ES-I3 (cell line): ENCODE results near the gene SLC27A4.

Source experiments
- H3K36me3 ChIP-seq: 2 replicates; pipeline ENCODE4 v1.6.1; 2013; ENCODE audit warnings: mild to moderate bottlenecking, low read length, control low read depth, moderate library complexity; ENCODE audit not compliant: insufficient read depth
- H3K4me1 ChIP-seq: 2 replicates; pipeline ENCODE4 v1.6.1; 2013; ENCODE audit warnings: mild to moderate bottlenecking, control low read depth, low read length; ENCODE audit not compliant: insufficient read depth
- H3K9ac ChIP-seq: 2 replicates; pipeline ENCODE4 v1.6.1; 2013; ENCODE audit warnings: low read depth, mild to moderate bottlenecking, low read length, moderate library complexity
- H3K9me3 ChIP-seq: 2 replicates; pipeline ENCODE4 v1.6.1; 2013; ENCODE audit warnings: mild to moderate bottlenecking, low read length, moderate library complexity; ENCODE audit not compliant: control insufficient read depth, insufficient read depth

Gene SLC27A4

GRCh38 chr9:128384801-128385495 lies 44.6 kb downstream of the SLC27A4 start:
- no peaks in the 10 kb centered on the region for H3K36me3 ChIP-seq
- no peaks in the 10 kb centered on the region for H3K9me3 ChIP-seq
- no peak overlapping the region for H3K9ac ChIP-seq
- H3K4me1 ChIP-seq, result peaks cover 48% of the 10 kb centered on the region

- H3K9me3 ChIP-seq, result no peaks in the 10 kb centered on the region
- no peak overlapping the region for H3K9ac ChIP-seq
- no peaks in the 10 kb centered on the region for H3K36me3 ChIP-seq
- peaks cover 48% of the 10 kb centered on the region for H3K4me1 ChIP-seq
These were observed 45.5 kb downstream of the SLC27A4 start for GRCh38 chr9:128385496-128386460.

GRCh38 chr9:128388150-128388549 lies 47.8 kb downstream of the SLC27A4 start:
- Histone ChIP-seq H3K9ac (no peak overlapping the region), H3K36me3 (no peaks in the 10 kb centered on the region), H3K9me3 (no peaks in the 10 kb centered on the region), H3K4me1 (peaks cover 37% of the 10 kb centered on the region)

- Histone ChIP-seq H3K4me1 (peaks cover 35% of the 10 kb centered on the region), H3K9ac (no peak overlapping the region), H3K9me3 (no peaks in the 10 kb centered on the region), H3K36me3 (no peaks in the 10 kb centered on the region)
These were observed 49.2 kb downstream of the SLC27A4 start for GRCh38 chr9:128389395-128390149.

GRCh38 chr9:128390150-128390812 lies 50.0 kb downstream of the SLC27A4 start:
- Histone ChIP-seq H3K36me3 (no peaks in the 10 kb centered on the region), H3K9me3 (no peaks in the 10 kb centered on the region), H3K9ac (no peak overlapping the region), H3K4me1 (peaks cover 35% of the 10 kb centered on the region)

- H3K9me3 ChIP-seq, result no peaks in the 10 kb centered on the region
- peaks cover 29% of the 10 kb centered on the region for H3K4me1 ChIP-seq
- H3K36me3 ChIP-seq, result no peaks in the 10 kb centered on the region
- no peak overlapping the region for H3K9ac ChIP-seq
These were observed 50.7 kb downstream of the SLC27A4 start for GRCh38 chr9:128390813-128391711.

DNA sequence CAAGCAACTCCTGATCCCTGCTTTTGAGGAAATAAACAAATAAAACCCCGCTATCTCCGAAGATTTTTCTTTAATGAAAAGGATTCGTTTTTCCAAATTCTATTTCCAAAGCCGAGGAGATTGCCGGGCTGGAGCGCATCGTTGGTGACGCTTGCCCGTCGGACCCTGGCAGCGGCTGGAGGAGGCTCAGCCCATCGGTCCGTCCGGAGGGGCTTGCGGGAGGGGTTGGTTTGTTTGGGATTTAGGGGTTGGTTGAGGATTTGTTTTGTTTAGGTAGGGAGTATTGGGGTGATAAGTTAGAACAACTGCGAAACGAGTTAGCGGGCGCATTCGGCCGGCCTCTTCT lies 51.6 kb downstream of the SLC27A4 start:
- H3K36me3 ChIP-seq, result no peaks in the 10 kb centered on the region
- peaks cover 27% of the 10 kb centered on the region for H3K4me1 ChIP-seq

DNA sequence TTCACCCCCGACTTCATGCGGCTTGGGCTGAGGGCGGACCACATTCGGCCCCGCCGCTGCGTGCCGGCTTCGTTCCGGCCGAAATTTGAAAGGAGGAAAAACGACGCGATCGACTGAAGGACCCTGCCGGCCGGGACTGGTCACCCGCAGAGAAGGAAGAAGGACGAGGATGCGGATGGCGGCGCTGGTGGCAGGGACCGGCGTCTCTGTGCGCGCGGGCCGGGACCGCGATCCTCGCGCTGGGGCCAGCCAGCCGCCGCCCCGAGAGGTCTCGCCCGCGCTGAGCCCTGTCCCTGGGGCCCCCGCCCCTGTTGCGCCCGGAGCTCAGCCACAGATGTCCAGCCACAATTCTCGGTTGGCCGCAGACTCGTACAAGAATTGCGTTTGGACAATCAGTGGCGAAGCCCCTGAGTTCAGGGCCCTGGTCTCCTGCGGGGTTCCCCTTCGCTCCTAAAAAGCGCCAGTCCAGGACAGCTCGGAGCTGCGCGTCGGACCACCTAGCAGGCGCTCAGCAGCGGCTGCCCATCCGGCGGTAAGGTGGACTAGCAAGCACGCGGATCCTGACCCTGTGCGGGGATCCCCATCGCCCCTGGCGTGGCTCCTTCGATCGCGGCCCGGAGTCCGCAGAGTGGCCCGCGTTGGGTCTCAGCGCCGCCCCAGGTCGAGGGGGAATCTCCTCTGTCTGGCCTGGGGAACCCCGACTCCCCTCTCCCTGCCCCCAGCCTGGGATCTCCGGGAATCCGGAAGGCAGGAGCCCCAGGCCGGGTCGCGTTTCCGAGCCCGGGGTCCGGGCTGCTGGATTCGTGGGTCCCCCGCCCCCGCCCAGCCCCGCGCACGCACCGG lies 52.2 kb downstream of the SLC27A4 start:
- no peaks in the 10 kb centered on the region for H3K9me3 ChIP-seq
- no peaks in the 10 kb centered on the region for H3K36me3 ChIP-seq
- H3K4me1 ChIP-seq, result peaks cover 27% of the 10 kb centered on the region
- H3K9ac ChIP-seq, result peak overlapping the region; percentile 27; the same call in 1 of the 2 replicates

More for the DNA sequence above, 51.6 kb downstream of the SLC27A4 start:
- peak overlapping the region; percentile 27; the same call in 1 of the 2 replicates for H3K9ac ChIP-seq
- H3K9me3 ChIP-seq, result no peaks in the 10 kb centered on the region

DNA sequence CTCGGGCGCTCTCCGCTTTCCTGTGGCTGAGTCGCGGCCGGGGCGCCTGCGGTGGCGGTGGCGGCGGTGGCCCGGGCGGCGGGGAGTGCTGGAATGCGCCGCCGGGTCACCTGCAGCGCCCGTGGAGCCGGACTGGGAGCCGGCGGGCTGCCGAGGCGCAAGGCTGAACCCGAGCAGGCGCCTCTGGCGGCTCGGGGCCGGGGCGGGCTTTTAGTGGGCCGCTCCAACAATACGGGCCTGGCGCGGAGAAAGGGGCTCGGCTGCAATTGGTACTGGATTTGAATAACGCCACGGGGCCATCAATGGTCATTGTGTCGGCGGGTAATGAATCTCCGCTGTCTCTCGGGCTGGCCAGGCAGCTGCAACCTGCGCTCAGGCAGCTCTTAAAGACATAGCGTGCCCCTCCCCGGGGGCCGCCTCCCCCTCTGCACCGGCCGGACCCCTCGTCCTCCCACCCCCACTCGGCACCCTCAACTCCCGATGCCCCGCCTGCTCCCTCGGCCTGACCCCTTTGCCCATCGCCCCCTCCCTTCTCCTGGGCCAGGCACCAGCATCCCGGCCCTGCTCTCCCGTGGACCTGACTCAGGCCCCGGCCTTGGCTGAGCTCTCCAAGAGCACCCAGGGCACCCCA lies 52.9 kb downstream of the SLC27A4 start:
- peaks cover 27% of the 10 kb centered on the region for H3K4me1 ChIP-seq
- no peaks in the 10 kb centered on the region for H3K36me3 ChIP-seq
- no peaks in the 10 kb centered on the region for H3K9me3 ChIP-seq
- peak overlapping the region; percentile 27; the same call in 1 of the 2 replicates for H3K9ac ChIP-seq

- Histone ChIP-seq H3K4me1 (peaks cover 27% of the 10 kb centered on the region), H3K9ac (no peak overlapping the region), H3K36me3 (no peaks in the 10 kb centered on the region), H3K9me3 (no peaks in the 10 kb centered on the region)
These were observed 53.6 kb downstream of the SLC27A4 start for GRCh38 chr9:128393970-128394369.

DNA sequence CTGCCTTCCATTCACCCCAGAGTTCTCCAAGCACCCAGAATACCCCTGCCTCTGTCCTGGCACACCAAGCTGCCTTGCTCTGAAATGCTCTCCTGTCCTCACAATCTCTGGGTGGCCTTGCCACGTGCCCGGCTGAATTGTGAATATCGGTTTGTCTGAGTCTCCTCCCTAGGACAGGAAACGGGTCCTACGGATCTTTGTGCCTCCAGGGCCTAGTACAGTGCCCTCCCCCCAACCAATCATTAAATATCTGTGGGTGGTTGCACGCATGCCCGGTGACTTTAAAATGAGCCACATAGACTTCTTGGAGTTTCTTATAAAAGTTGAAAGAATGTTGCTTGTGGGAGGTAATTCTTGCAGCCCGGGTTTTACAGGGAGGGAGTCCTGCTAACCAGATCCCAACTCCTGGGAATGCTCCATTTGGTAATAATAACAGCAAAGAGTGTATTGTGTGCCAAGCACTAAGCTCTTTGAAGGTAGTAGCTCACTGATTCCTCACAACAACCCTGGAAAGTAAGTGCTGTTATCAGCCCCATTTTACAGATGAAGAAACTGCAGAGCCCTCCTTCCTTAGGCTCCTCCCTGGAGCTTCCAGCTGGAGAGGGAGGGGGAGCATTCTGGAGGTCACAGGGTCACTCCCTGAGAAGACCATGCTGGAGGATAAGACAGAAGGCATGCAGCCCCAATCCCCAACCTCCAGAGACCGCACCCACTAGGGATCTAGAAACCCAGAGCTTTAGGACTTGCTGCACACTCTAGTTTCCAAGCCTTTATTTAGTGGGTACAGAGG lies 54.2 kb downstream of the SLC27A4 start:
- Histone ChIP-seq H3K9me3 (no peaks in the 10 kb centered on the region), H3K36me3 (no peaks in the 10 kb centered on the region)

More for the DNA sequence above, 54.2 kb downstream of the SLC27A4 start:
- Histone ChIP-seq H3K9ac (no peak overlapping the region), H3K4me1 (peaks cover 27% of the 10 kb centered on the region)
